ENCODE data around the gene NEUROD1.

GRCh38 chr2:181686576-181687185, 6.4 kb upstream of the NEUROD1 start:
- TF ChIP-seq CTCF (IDR thresholded peaks at IDR 0.05), result no peak
- no peak for TF ChIP-seq POLR2A (IDR thresholded peaks at IDR 0.05)

All from vagina (tissue), 2 donors.